ENCODE data around the gene MPPED2.

- TF ChIP-seq CTCF (IDR thresholded peaks at IDR 0.05; ENCODE audit: borderline replicate concordance, extremely low read depth, low read length, poor library complexity, severe bottlenecking), result no peak
- no peak for TF ChIP-seq EZH2 (IDR thresholded peaks at IDR 0.05; ENCODE audit: borderline replicate concordance, low read depth, low read length, severe bottlenecking)
Observed at GRCh38 chr11:30526558-30526957, 59.6 kb downstream of the MPPED2 start.

Data from DND-41 (cell line).